ENCODE data around the gene WNT10A. TPM values are rescaled to one million over a fixed set of nuclear protein-coding genes. Genes with fewer than 3 reads are reported as not detected.
A peak's percentile ranks its signal among the peaks of the same experiment; 100 is the strongest.
"Not testable (repeated sequence)": the region's sequence is repeated elsewhere in the genome, so short reads cannot be mapped to it uniquely, and the experiment has no call there.

WNT10A gene
- total RNA-seq = not detected in 2 replicates

- no peak for DNase-seq (ENCODE audit: extremely low read depth, low read depth, low spot score)
These were observed at the start of gene WNT10A for GRCh38 chr2:218880102-218880858. Gene WNT10A, plus strand, starts transcription at chr2:218880852. Its CDS starts 144 bp downstream, at chr2:218880996.

GRCh38 chr2:218831378-218831990 is 49.2 kb upstream of the WNT10A start, which contains the start of gene PRKAG3:
Gene PRKAG3, minus strand, starts transcription at chr2:218831803.
- DNase-seq (ENCODE audit: extremely low read depth, low read depth, low spot score) = no peak

GRCh38 chr2:218832081-218832480 is 48.6 kb upstream of the WNT10A start:
- no peak for DNase-seq (ENCODE audit: extremely low read depth, low read depth, low spot score)

GRCh38 chr2:218832520-218832919 is 48.1 kb upstream of the WNT10A start:
- peak; percentile 23 for DNase-seq (ENCODE audit: extremely low read depth, low read depth, low spot score)

- no peak for DNase-seq (ENCODE audit: extremely low read depth, low read depth, low spot score)
These were observed 47.5 kb upstream of the WNT10A start for GRCh38 chr2:218833023-218833609.

GRCh38 chr2:218834685-218835084 is 46.0 kb upstream of the WNT10A start:
- DNase-seq (ENCODE audit: extremely low read depth, low read depth, low spot score) = no peak

- no peak for DNase-seq (ENCODE audit: extremely low read depth, low read depth, low spot score)
These were observed 43.2 kb upstream of the WNT10A start for GRCh38 chr2:218837495-218837894.

GRCh38 chr2:218839430-218839829 is 41.2 kb upstream of the WNT10A start:
- DNase-seq (ENCODE audit: extremely low read depth, low read depth, low spot score) = no peak

GRCh38 chr2:218839888-218840287 is 40.8 kb upstream of the WNT10A start:
- DNase-seq (ENCODE audit: extremely low read depth, low read depth, low spot score) = no peak

- not testable (repeated sequence) for DNase-seq (ENCODE audit: extremely low read depth, low read depth, low spot score)
These were observed 36.3 kb upstream of the WNT10A start for GRCh38 chr2:218844334-218844733.

- DNase-seq (ENCODE audit: extremely low read depth, low read depth, low spot score) = not testable (repeated sequence)
These were observed 33.7 kb upstream of the WNT10A start for GRCh38 chr2:218846963-218847362.

- DNase-seq (ENCODE audit: extremely low read depth, low read depth, low spot score) = no peak
These were observed 30.9 kb upstream of the WNT10A start for GRCh38 chr2:218849721-218850120.

GRCh38 chr2:218850796-218851195 is 29.9 kb upstream of the WNT10A start:
- DNase-seq (ENCODE audit: extremely low read depth, low read depth, low spot score) = no peak

- no peak for DNase-seq (ENCODE audit: extremely low read depth, low read depth, low spot score)
These were observed 29.4 kb upstream of the WNT10A start for GRCh38 chr2:218851286-218851685.

GRCh38 chr2:218852911-218853667 is 27.6 kb upstream of the WNT10A start:
- peak; percentile 25 for DNase-seq (ENCODE audit: extremely low read depth, low read depth, low spot score)

GRCh38 chr2:218853766-218854165 is 26.9 kb upstream of the WNT10A start:
- no peak for DNase-seq (ENCODE audit: extremely low read depth, low read depth, low spot score)

- no peak for DNase-seq (ENCODE audit: extremely low read depth, low read depth, low spot score)
These were observed 25.8 kb upstream of the WNT10A start for GRCh38 chr2:218854860-218855259.

- DNase-seq (ENCODE audit: extremely low read depth, low read depth, low spot score) = no peak
These were observed 25.1 kb upstream of the WNT10A start for GRCh38 chr2:218855305-218856166.

- DNase-seq (ENCODE audit: extremely low read depth, low read depth, low spot score) = no peak
These were observed 24.3 kb upstream of the WNT10A start for GRCh38 chr2:218856167-218856895.

GRCh38 chr2:218856896-218857243 is 23.8 kb upstream of the WNT10A start:
- DNase-seq (ENCODE audit: extremely low read depth, low read depth, low spot score) = no peak
